OCI-LY7 (cell line): ENCODE results near the gene ANTXR1. TPM values are rescaled to one million over a fixed set of nuclear protein-coding genes. Genes with fewer than 3 reads are reported as not detected.

Experiments used
- BruUV-seq: library from RNA; stranded (reverse); fragments of 400-500 nt; replicated peaks from 2 replicates; lab custom pipeline; 2021; lab: Mats Ljungman, UMichigan
- CTCF ChIA-PET: fragments of 300-600 bp; sonication (Branson Sonifier 250); formaldehyde crosslinking; loops from one replicate; lab custom pipeline; 2022; ENCODE audit warnings: antibody characterized with exemption; ENCODE audit not compliant: unreplicated experiment; lab: Charles Lee
- POLR2A ChIA-PET: fragments of 300-600 bp; sonication (Branson Sonifier 250); formaldehyde crosslinking; loops from one replicate; lab custom pipeline; 2022; ENCODE audit warnings: antibody characterized with exemption; lab: Charles Lee
- DNase-seq: peaks from one replicate; pipeline ENCODE4 v3.0.0-alpha.2; 2015; ENCODE audit warnings: low spot score
- H2AFZ ChIP-seq: fragments of 200-600 bp; sonication (generic), shearing (Covaris generic); 2 replicates; pipeline ENCODE4 v1.6.1; 2014; ENCODE audit warnings: mild to moderate bottlenecking, antibody characterized with exemption, low read length, moderate library complexity
- H3K27ac ChIP-seq: fragments of 200-600 bp; sonication (generic); 2 replicates; pipeline ENCODE4 v1.5.1; 2014; ENCODE audit warnings: mixed run types, low read depth, mild to moderate bottlenecking, moderate library complexity, low read length, inconsistent platforms; ENCODE audit not compliant: poor library complexity, severe bottlenecking
- H3K36me3 ChIP-seq: fragments of 200-600 bp; sonication (generic); 2 replicates; pipeline ENCODE4 v1.6.1; 2014; ENCODE audit warnings: mild to moderate bottlenecking, antibody characterized with exemption, low read length, moderate library complexity, mixed read lengths; ENCODE audit not compliant: insufficient read depth
- H3K4me1 ChIP-seq: fragments of 200-600 bp; sonication (generic); 2 replicates; pipeline ENCODE4 v1.5.1; 2014; ENCODE audit warnings: mild to moderate bottlenecking, low read length; ENCODE audit not compliant: insufficient read depth, poor library complexity, severe bottlenecking
- H3K4me2 ChIP-seq: fragments of 200-600 bp; sonication (generic); 2 replicates; pipeline ENCODE4 v1.6.1; 2014; ENCODE audit warnings: mild to moderate bottlenecking, low read length
- H3K4me3 ChIP-seq: fragments of 200-600 bp; sonication (generic); 2 replicates; pipeline ENCODE4 v1.5.1; 2014; ENCODE audit warnings: mild to moderate bottlenecking, low read depth, low read length; ENCODE audit not compliant: poor library complexity, severe bottlenecking
- H3K79me2 ChIP-seq: fragments of 200-600 bp; sonication (generic); 2 replicates; pipeline ENCODE4 v1.6.1; 2016; ENCODE audit warnings: low read depth, mild to moderate bottlenecking, low read length, moderate library complexity, mixed read lengths; ENCODE audit not compliant: insufficient read depth
- H3K9me2 ChIP-seq: fragments of 200-600 bp; sonication (generic); 2 replicates; pipeline ENCODE4 v1.6.1; 2016; ENCODE audit warnings: mild to moderate bottlenecking, low read length, mixed read lengths; ENCODE audit not compliant: insufficient read depth
- H3K9me3 ChIP-seq: fragments of 200-600 bp; sonication (generic); 2 replicates; pipeline ENCODE4 v1.6.1; 2014; ENCODE audit warnings: mild to moderate bottlenecking, mixed run types, low read length, mixed read lengths
- H4K20me1 ChIP-seq: fragments of 200-600 bp; sonication (generic); 2 replicates; pipeline ENCODE4 v1.6.1; 2014; ENCODE audit warnings: mild to moderate bottlenecking, antibody characterized with exemption, low read length, moderate library complexity, mixed read lengths; ENCODE audit not compliant: insufficient read depth
- CTCF ChIP-seq: fragments of 200-600 bp; sonication (generic); conservative IDR thresholded peaks from 2 replicates; pipeline ENCODE4 v1.5.1; 2014; ENCODE audit warnings: mild to moderate bottlenecking, antibody characterized with exemption, low read length, moderate library complexity, mixed read lengths
- EZH2phosphoT487 ChIP-seq: fragments of 200-600 bp; sonication (generic); IDR thresholded peaks from 2 replicates; pipeline ENCODE4 v1.6.1; 2018; ENCODE audit warnings: low read depth, borderline replicate concordance, mild to moderate bottlenecking, mixed run types, antibody characterized with exemption, low read length, moderate library complexity, mixed read lengths
- intact Hi-C: fragments of 100-400 bp; cut with micrococcal nuclease; formaldehyde crosslinking; loops from one replicate; pipeline ENCODE4 v1.10.0; 2022; ENCODE audit not compliant: unreplicated experiment
- total RNA-seq, 2 experiments: library from RNA; depleted of rRNA in 1 of 2; stranded (reverse); fragments of >200 nt in 1 of 2; shearing (Covaris generic) in 1 of 2; gene quantifications; 2 replicates each; pipeline ENCODE4 v1.2.3, GENCODE V29; 2014 to 2022

Gene ANTXR1
- total RNA-seq, 2 experiments from 2014 or later, result not detected

GRCh38 chr2:69214898-69215297 is 201.9 kb downstream of the ANTXR1 start:
- H3K9me2 ChIP-seq, result no peaks in the 10 kb centered on the region
- no peaks in the 10 kb centered on the region for H4K20me1 ChIP-seq
- ChIA-PET POLR2A (interaction anchor here (0.7 kb wide), 1 partner anchor 336 kb away, joined by 3 read pairs; no protein-coding TSS in a partner anchor), CTCF (no interaction called here)
- no peak overlapping the region for H3K27ac ChIP-seq
- no peak overlapping the region for H2AFZ ChIP-seq
- H3K36me3 ChIP-seq, result no peaks in the 10 kb centered on the region
- BruUV-seq, result no TSS peak
- no peak overlapping the region for H3K4me3 ChIP-seq
- TF ChIP-seq EZH2phosphoT487, result no peak
- no peak for TF ChIP-seq CTCF
- no peak for DNase-seq
- no peaks in the 10 kb centered on the region for H3K9me3 ChIP-seq
- no peaks in the 10 kb centered on the region for H3K4me1 ChIP-seq
- intact Hi-C loops, result no loop called here
- no peaks in the 10 kb centered on the region for H3K79me2 ChIP-seq
- H3K4me2 ChIP-seq, result no peak overlapping the region

GRCh38 chr2:69216535-69217332 is 203.8 kb downstream of the ANTXR1 start:
- CTCF ChIA-PET, result no interaction called here
- no peak overlapping the region for H3K4me3 ChIP-seq
- no TSS peak for BruUV-seq
- H3K79me2 ChIP-seq, result no peaks in the 10 kb centered on the region
- H3K36me3 ChIP-seq, result no peaks in the 10 kb centered on the region
- no peak for DNase-seq
- H4K20me1 ChIP-seq, result no peaks in the 10 kb centered on the region
- no peaks in the 10 kb centered on the region for H3K9me2 ChIP-seq
- intact Hi-C loops, result no loop called here
- H3K9me3 ChIP-seq, result no peaks in the 10 kb centered on the region
- POLR2A ChIA-PET, result no interaction called here
- H2AFZ ChIP-seq, result no peak overlapping the region
- no peak overlapping the region for H3K27ac ChIP-seq
- no peak for TF ChIP-seq CTCF
- TF ChIP-seq EZH2phosphoT487, result no peak
- H3K4me1 ChIP-seq, result no peaks in the 10 kb centered on the region
- H3K4me2 ChIP-seq, result no peak overlapping the region

- no peaks in the 10 kb centered on the region for H3K9me3 ChIP-seq
- no peaks in the 10 kb centered on the region for H4K20me1 ChIP-seq
- no peaks in the 10 kb centered on the region for H3K36me3 ChIP-seq
- H3K4me1 ChIP-seq, result no peaks in the 10 kb centered on the region
- no peak overlapping the region for H3K27ac ChIP-seq
- no peaks in the 10 kb centered on the region for H3K9me2 ChIP-seq
- DNase-seq, result no peak
- ChIA-PET POLR2A (no interaction called here), CTCF (no interaction called here)
- no peak overlapping the region for H3K4me2 ChIP-seq
- intact Hi-C loops, result no loop called here
- TF ChIP-seq EZH2phosphoT487, result no peak
- TF ChIP-seq CTCF, result no peak
- BruUV-seq, result no TSS peak
- no peaks in the 10 kb centered on the region for H3K79me2 ChIP-seq
- no peak overlapping the region for H3K4me3 ChIP-seq
- no peak overlapping the region for H2AFZ ChIP-seq
These were observed 204.5 kb downstream of the ANTXR1 start for GRCh38 chr2:69217333-69218080.
